Kidney (tissue), 14 donors: Measurements from ENCODE around the gene CDH13. TPM values are rescaled to one million over a fixed set of nuclear protein-coding genes. Genes with fewer than 3 reads are reported as not detected.

Experiments
- DNase-seq, 5 donors: peaks; one replicate each; pipeline ENCODE4 v3.0.0-alpha.2; 2013 to 2020
- FAIRE-seq: peaks from 2 replicates; lab custom pipeline; 2012; peaks lifted over from hg19 to GRCh38; lab: Jason Lieb, UNC
- H3K27ac ChIP-seq, 2 donors: one replicate each; pipeline ENCODE4 v1.7.0; 2013; ENCODE audit warnings: low read depth in 2 of 2, low read length in 2 of 2, inconsistent platforms in 1 of 2
- H3K27me3 ChIP-seq: one replicate; pipeline ENCODE4 v1.7.1; 2013; ENCODE audit warnings: low read length, inconsistent platforms; ENCODE audit not compliant: control insufficient read depth, insufficient read depth
- H3K36me3 ChIP-seq, 3 donors: one replicate each; pipeline versions ENCODE4 v1.7.0 to v1.7.1; 2013; ENCODE audit warnings: low read length in 3 of 3, control low read depth in 1 of 3, inconsistent platforms in 1 of 3; ENCODE audit not compliant: insufficient read depth in 3 of 3, control insufficient read depth in 2 of 3
- H3K4me1 ChIP-seq, 3 donors: one replicate each; pipeline versions ENCODE4 v1.7.0 to v1.7.1; 2013; ENCODE audit warnings: low read length in 3 of 3, inconsistent platforms in 1 of 3, low read depth in 1 of 3; ENCODE audit not compliant: control insufficient read depth in 2 of 3, insufficient read depth in 2 of 3
- H3K4me3 ChIP-seq, 3 donors: one replicate each; pipeline versions ENCODE4 v1.7.0 to v1.8.1; 2013; ENCODE audit warnings: low read length in 3 of 3, control low read depth in 1 of 3, inconsistent platforms in 1 of 3
- H3K9ac ChIP-seq, 3 donors: one replicate each; pipeline versions ENCODE4 v1.7.0 to v1.7.1; 2013; ENCODE audit warnings: low read length in 3 of 3, control low read depth in 1 of 3, inconsistent platforms in 1 of 3
- H3K9me3 ChIP-seq, 3 donors: one replicate each; pipeline versions ENCODE4 v1.7.0 to v1.7.1; 2013; ENCODE audit warnings: low read length in 3 of 3, control low read depth in 1 of 3, inconsistent platforms in 1 of 3; ENCODE audit not compliant: control insufficient read depth in 2 of 3, insufficient read depth in 1 of 3
- intact Hi-C: fragments of 100-400 bp; cut with DNase I; formaldehyde crosslinking; loops from one replicate; pipeline ENCODE4 v1.11.1; 2022
- polyA plus RNA-seq: library from polyadenylated mRNA; stranded (reverse); fragments of 350-450 nt; fragmentation: Illumina TruSeq; extraction: RNeasy Lipid Tissue Mini Kit (QIAGEN cat#74804); gene quantifications from one replicate; pipeline ENCODE4 v1.2.3, GENCODE V29; 2014; ENCODE audit warnings: low read depth, low replicate concordance; ENCODE audit not compliant: insufficient read depth
- total RNA-seq: library from RNA; stranded (reverse); fragmentation: NEBNext Ultra II Directional; extraction: Animal tissue kit (Norgen Biotek cat#: 25700); gene quantifications from one replicate; pipeline ENCODE4 v1.2.1, GENCODE V29; 2021
- TF ChIP-seq, protein P1 (sequence below): IDR thresholded peaks from 3 replicates; pipeline ENCODE4 v1.5.1; 2012; ENCODE audit warnings: mild to moderate bottlenecking, moderate library complexity, borderline replicate concordance; ENCODE audit not compliant: insufficient read depth; ENCODE audit errors: extremely low read depth
- donor health status: control.
- donor health status: control.
- donor health status: control.
- donor health status: control.
- donor health status: control.
- donor health status: DM: yes; HTN: yes; CAD: no.
- donor health status: Normal renal cell carcinoma (clear cell type).

CDH13 gene
- total and polyA plus RNA-seq, 2 donors from 2014 or later: 4.8 to 13.8 TPM

DNA sequence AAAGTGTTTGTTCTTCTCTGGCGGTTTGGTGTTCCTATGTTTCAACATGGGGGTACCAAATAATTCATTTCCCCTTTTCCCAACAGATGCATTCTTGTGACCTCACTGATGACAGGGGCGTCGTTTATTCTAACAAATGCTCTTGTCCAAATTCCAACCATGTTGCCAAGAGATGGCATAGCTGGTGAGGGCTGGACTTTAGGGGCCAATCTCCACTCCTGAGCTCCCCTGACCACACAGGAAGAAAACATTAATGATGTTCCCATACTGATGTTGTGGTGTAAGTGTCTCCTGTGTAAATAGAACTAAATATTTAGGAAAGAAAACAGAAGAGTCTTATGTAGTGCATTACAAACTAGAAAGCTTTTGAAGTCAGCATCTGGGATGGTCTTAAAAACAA is 431.6 kb downstream of the CDH13 start:
- no peaks in the 10 kb centered on the region for H3K27me3 ChIP-seq
- intact Hi-C loops: no loop called here
- H3K4me3 ChIP-seq: no peak overlapping the region
- no peaks in the 10 kb centered on the region for H3K9me3 ChIP-seq
- H3K36me3 ChIP-seq: no peaks in the 10 kb centered on the region
- DNase-seq (no peak), FAIRE-seq (no peak)
- H3K4me1 ChIP-seq: no peaks in the 10 kb centered on the region
- TF ChIP-seq, protein P1, sequence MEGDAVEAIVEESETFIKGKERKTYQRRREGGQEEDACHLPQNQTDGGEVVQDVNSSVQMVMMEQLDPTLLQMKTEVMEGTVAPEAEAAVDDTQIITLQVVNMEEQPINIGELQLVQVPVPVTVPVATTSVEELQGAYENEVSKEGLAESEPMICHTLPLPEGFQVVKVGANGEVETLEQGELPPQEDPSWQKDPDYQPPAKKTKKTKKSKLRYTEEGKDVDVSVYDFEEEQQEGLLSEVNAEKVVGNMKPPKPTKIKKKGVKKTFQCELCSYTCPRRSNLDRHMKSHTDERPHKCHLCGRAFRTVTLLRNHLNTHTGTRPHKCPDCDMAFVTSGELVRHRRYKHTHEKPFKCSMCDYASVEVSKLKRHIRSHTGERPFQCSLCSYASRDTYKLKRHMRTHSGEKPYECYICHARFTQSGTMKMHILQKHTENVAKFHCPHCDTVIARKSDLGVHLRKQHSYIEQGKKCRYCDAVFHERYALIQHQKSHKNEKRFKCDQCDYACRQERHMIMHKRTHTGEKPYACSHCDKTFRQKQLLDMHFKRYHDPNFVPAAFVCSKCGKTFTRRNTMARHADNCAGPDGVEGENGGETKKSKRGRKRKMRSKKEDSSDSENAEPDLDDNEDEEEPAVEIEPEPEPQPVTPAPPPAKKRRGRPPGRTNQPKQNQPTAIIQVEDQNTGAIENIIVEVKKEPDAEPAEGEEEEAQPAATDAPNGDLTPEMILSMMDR: no peak
- H3K27ac ChIP-seq: no peak overlapping the region
- no peak overlapping the region for H3K9ac ChIP-seq

DNA sequence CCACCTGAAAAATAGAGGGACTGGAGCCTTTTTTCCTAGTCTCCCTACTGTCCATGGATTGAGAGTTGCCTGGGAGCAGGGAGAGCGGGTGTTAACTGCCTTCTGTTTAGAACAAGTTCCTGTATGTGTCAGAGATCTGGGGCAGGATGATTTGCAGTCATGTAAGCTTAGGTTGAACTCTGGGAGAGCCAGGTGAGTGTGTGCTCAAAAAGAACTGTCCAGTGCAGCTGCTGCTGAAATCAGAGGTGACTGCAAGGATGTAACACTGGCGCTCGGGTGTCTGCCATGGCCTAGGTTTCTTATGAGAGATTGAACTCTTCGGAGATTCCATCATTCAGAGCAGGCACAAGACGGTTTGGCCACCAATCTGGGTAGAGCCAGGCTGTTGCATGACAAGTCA is 432.5 kb downstream of the CDH13 start:
- no peaks in the 10 kb centered on the region for H3K36me3 ChIP-seq

DNA sequence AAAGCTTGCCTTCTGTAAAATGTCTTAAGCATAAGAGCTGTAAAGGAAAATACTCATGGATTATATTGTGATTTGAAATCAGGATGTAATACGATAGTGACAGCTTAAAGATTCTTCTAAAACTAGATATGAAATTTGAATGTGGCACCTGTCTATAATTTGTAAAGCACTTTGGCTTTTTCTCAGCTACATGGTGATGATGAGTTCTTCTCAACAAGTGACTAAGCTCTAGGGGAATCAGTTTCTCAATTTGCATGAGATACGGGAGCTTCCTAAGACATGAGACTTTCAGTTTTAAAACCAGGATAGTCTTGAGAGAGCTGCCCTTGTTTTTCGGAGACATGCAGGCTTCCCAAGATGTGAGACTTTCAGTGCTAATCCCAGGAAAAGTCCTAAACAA is 439.2 kb downstream of the CDH13 start:
- TF ChIP-seq, protein P1: no peak
- H3K9me3 ChIP-seq: no peaks in the 10 kb centered on the region

More for the DNA sequence above, 432.5 kb downstream of the CDH13 start:
- DNase-seq (peak in 4 of 5 donors; percentile 31 to 59 (median 46)), FAIRE-seq (no peak)
- Histone ChIP-seq H3K27me3 (no peaks in the 10 kb centered on the region), H3K27ac (no peak overlapping the region), H3K9me3 (no peaks in the 10 kb centered on the region), H3K4me1 (no peaks in the 10 kb centered on the region), H3K4me3 (no peak overlapping the region), H3K9ac (no peak overlapping the region)
- TF ChIP-seq, protein P1: no peak
- intact Hi-C loops: no loop called here

DNA sequence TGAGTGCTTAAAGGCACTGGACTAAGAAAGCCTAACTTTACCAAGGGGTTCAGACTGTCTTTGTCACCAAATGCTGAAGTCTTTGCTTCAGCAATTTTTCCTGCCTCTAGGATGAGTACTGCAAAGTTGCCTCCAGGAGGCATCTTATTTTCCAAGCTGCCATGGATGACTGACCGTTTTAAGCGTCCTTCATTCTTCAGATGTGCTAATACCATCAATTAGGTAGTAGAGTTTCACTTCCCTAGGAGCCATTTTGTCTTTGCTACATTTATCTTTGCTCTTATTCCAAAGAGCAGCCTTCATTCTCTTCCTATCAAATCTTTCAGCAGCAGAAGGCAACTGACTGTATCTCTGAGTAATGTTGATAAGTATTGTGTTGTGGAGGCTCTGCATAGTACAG is 440.1 kb downstream of the CDH13 start:
- intact Hi-C loops: no loop called here
- TF ChIP-seq, protein P1: no peak
- no peaks in the 10 kb centered on the region for H3K9me3 ChIP-seq
- no peak overlapping the region for H3K9ac ChIP-seq
- no peaks in the 10 kb centered on the region for H3K36me3 ChIP-seq
- H3K4me1 ChIP-seq: no peaks in the 10 kb centered on the region
- no peak overlapping the region for H3K27ac ChIP-seq
- FAIRE-seq (no peak), DNase-seq (no peak)
- no peak overlapping the region for H3K4me3 ChIP-seq
- H3K27me3 ChIP-seq: no peaks in the 10 kb centered on the region

More for the DNA sequence above, 439.2 kb downstream of the CDH13 start:
- no peak overlapping the region for H3K4me3 ChIP-seq
- no peaks in the 10 kb centered on the region for H3K27me3 ChIP-seq
- FAIRE-seq (no peak), DNase-seq (no peak)
- no peaks in the 10 kb centered on the region for H3K4me1 ChIP-seq
- intact Hi-C loops: no loop called here
- no peak overlapping the region for H3K27ac ChIP-seq
- H3K9ac ChIP-seq: no peak overlapping the region
- no peaks in the 10 kb centered on the region for H3K36me3 ChIP-seq
